Fibroblast of skin of right biceps (primary cell): Measurements from ENCODE around the gene RPS23.

Experiments used
- DNase-seq: peaks from one replicate; pipeline ENCODE4 v3.0.0-alpha.2; 2013

Gene RPS23

GRCh38 chr5:82277987-82278710 lies at the start of gene RPS23:
TSS of gene RPS23 (minus strand) at chr5:82278354. CDS start at chr5:82278323, 31 bp downstream.
- peak; percentile 94 for DNase-seq

- DNase-seq: peak; percentile 56
These were observed 49.8 kb upstream of the RPS23 start for GRCh38 chr5:82327941-82328340.

GRCh38 chr5:82325996-82326395 lies 47.8 kb upstream of the RPS23 start:
- DNase-seq: no peak

GRCh38 chr5:82325155-82325554 lies 47.0 kb upstream of the RPS23 start:
- no peak for DNase-seq

- peak; percentile 38 for DNase-seq
These were observed 42.8 kb upstream of the RPS23 start for GRCh38 chr5:82320966-82321365.

GRCh38 chr5:82319651-82320376 lies 41.7 kb upstream of the RPS23 start:
- no peak for DNase-seq

GRCh38 chr5:82319192-82319591 lies 41.0 kb upstream of the RPS23 start:
- no peak for DNase-seq

GRCh38 chr5:82314964-82315758 lies 37.0 kb upstream of the RPS23 start:
- peak; percentile 61 for DNase-seq

GRCh38 chr5:82313016-82313415 lies 34.9 kb upstream of the RPS23 start:
- peak; percentile 25 for DNase-seq

GRCh38 chr5:82312373-82312856 lies 34.3 kb upstream of the RPS23 start:
- DNase-seq: peak; percentile 80

GRCh38 chr5:82309091-82309531 lies 31.0 kb upstream of the RPS23 start:
- DNase-seq: peak; percentile 61

GRCh38 chr5:82308416-82308815 lies 30.3 kb upstream of the RPS23 start:
- no peak for DNase-seq

- peak; percentile 17 for DNase-seq
These were observed 29.3 kb upstream of the RPS23 start for GRCh38 chr5:82307451-82307850.

GRCh38 chr5:82306151-82306550 lies 28.0 kb upstream of the RPS23 start:
- DNase-seq: no peak

- DNase-seq: no peak
These were observed 23.0 kb upstream of the RPS23 start for GRCh38 chr5:82301190-82301589.

GRCh38 chr5:82298668-82299067 lies 20.5 kb upstream of the RPS23 start:
- no peak for DNase-seq

GRCh38 chr5:82297711-82298110 lies 19.6 kb upstream of the RPS23 start:
- no peak for DNase-seq

GRCh38 chr5:82296929-82297328 lies 18.8 kb upstream of the RPS23 start:
- DNase-seq: no peak

- DNase-seq: no peak
These were observed 17.9 kb upstream of the RPS23 start for GRCh38 chr5:82295959-82296531.

GRCh38 chr5:82295144-82295543 lies 17.0 kb upstream of the RPS23 start:
- peak; percentile 39 for DNase-seq

GRCh38 chr5:82291420-82291819 lies 13.3 kb upstream of the RPS23 start:
- no peak for DNase-seq

- DNase-seq: no peak
These were observed 12.8 kb upstream of the RPS23 start for GRCh38 chr5:82290908-82291307.

GRCh38 chr5:82290005-82290404 lies 11.9 kb upstream of the RPS23 start:
- DNase-seq: no peak
